ENCODE data around the gene CNTNAP2. TPM values are rescaled to one million over a fixed set of nuclear protein-coding genes. Genes with fewer than 3 reads are reported as not detected.

Gene CNTNAP2
- total RNA-seq, 4 donors from 2014 or later, result 0.42 TPM; not detected in 3

DNA sequence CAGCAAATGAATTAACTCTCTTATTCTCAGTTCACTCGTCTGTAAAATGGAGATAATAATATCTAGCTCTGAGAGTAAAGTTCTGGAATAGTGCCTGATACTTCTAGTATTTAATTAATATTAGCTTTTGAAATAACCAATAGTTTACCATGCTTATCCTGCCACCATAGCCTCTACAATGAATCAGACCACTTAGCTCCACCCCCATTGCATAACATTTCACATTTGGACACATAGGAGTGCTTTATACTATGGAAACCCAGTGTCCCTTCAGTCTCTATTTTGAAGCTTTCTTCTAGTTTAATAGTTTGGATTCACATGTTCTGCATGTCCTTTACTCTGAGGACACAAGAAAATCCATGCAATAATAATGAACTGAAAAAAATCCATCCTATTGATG is 2046.6 kb downstream of the CNTNAP2 start:
- DNase-seq (ENCODE audit: low spot score in 2 of 2), result no peak
- H3K36me3 ChIP-seq, result no peaks in the 10 kb centered on the region
- H3K27me3 ChIP-seq, result no peaks in the 10 kb centered on the region
- TF ChIP-seq EP300 (IDR thresholded peaks at IDR 0.05) (no peak), POLR2A (IDR thresholded peaks at IDR 0.05) (no peak)
- TF ChIP-seq, protein P1, sequence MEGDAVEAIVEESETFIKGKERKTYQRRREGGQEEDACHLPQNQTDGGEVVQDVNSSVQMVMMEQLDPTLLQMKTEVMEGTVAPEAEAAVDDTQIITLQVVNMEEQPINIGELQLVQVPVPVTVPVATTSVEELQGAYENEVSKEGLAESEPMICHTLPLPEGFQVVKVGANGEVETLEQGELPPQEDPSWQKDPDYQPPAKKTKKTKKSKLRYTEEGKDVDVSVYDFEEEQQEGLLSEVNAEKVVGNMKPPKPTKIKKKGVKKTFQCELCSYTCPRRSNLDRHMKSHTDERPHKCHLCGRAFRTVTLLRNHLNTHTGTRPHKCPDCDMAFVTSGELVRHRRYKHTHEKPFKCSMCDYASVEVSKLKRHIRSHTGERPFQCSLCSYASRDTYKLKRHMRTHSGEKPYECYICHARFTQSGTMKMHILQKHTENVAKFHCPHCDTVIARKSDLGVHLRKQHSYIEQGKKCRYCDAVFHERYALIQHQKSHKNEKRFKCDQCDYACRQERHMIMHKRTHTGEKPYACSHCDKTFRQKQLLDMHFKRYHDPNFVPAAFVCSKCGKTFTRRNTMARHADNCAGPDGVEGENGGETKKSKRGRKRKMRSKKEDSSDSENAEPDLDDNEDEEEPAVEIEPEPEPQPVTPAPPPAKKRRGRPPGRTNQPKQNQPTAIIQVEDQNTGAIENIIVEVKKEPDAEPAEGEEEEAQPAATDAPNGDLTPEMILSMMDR (IDR thresholded peaks at IDR 0.05), result no peak
- no peak overlapping the region for H3K27ac ChIP-seq
- H3K9me3 ChIP-seq, result no peaks in the 10 kb centered on the region
- no peak overlapping the region for H3K4me3 ChIP-seq
- no peaks in the 10 kb centered on the region for H3K4me1 ChIP-seq
- 52 to 79% methylated on average over 1 of the region's 1 CpG for WGBS, 2 donors

DNA sequence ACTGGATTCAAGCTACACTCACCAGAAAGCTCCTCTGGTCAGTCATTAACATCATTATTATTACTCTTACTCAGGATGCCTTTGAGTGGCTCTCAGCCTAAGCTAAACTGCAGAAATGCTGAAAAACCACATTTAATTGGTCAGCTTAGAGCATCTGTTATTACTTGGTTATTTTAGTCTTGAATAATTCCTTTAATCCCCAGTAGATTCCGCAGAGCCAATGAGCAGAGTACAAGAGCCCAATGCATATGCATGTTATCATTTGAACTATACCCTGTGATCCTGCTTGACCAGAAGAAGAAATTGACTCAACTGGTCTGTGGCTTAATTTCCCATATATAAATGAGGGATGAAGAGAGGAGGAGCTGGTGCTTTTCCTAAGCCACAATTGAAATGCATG is 2056.3 kb downstream of the CNTNAP2 start:
- no peak overlapping the region for H3K4me3 ChIP-seq
- WGBS, 2 donors, result 56 to 64% methylated on average over 1 of the region's 1 CpG
- no peaks in the 10 kb centered on the region for H3K9me3 ChIP-seq
- H3K27me3 ChIP-seq, result no peaks in the 10 kb centered on the region
- H3K4me1 ChIP-seq, result no peaks in the 10 kb centered on the region
- DNase-seq (ENCODE audit: low spot score in 2 of 2), result no peak
- TF ChIP-seq EP300 (IDR thresholded peaks at IDR 0.05) (no peak), POLR2A (IDR thresholded peaks at IDR 0.05) (no peak)
- TF ChIP-seq, protein P1 (IDR thresholded peaks at IDR 0.05), result no peak
- no peak overlapping the region for H3K27ac ChIP-seq
- H3K36me3 ChIP-seq, result no peaks in the 10 kb centered on the region

DNA sequence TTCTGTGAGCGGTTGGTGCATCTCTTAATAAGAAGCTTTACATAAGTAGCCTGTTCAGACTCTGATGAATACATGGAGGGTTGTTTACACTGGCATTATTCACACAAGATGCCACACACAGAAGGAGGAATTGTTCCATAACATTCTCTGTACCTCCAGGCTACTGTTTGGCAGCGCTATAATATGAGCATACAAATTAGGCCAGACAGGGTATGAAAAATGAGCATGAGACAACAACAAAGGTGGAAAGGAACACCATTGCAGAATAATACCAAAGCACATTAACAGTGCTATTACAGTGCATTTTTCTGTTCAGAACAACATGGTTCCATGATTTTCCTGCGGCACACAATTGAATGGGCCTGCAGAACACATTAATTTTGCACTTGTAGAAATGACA is 2056.8 kb downstream of the CNTNAP2 start:
- TF ChIP-seq, protein P1 (IDR thresholded peaks at IDR 0.05), result no peak
- TF ChIP-seq POLR2A (IDR thresholded peaks at IDR 0.05), result no peak
- TF ChIP-seq EP300 (IDR thresholded peaks at IDR 0.05), result no peak
- DNase-seq (ENCODE audit: low spot score in 2 of 2), result no peak

DNA sequence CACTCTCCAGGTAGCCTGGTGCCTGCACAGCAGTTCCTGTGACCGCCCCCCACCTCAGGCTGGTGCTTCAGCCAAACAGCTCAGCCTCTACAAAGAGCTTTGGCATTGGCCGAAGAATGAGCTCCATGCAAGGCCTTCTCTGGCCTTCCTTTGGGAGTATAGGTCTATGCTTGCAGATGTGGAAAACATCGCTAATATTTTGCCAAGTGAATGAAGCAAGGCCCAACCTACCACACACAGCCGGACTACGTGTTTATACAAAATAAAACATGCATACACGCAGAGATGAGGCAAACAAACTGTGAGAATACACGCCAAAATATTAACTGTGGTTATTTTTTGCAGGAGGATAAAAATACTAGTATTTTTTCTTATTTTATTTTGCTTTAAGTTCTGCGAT is 2057.8 kb downstream of the CNTNAP2 start:
- WGBS, 2 donors, result 66 to 76% methylated on average over 7 of the region's 8 CpGs
- Histone ChIP-seq H3K36me3 (no peaks in the 10 kb centered on the region), H3K4me1 (no peaks in the 10 kb centered on the region), H3K4me3 (no peak overlapping the region), H3K27ac (no peak overlapping the region), H3K27me3 (no peaks in the 10 kb centered on the region), H3K9me3 (no peaks in the 10 kb centered on the region)
- TF ChIP-seq POLR2A (IDR thresholded peaks at IDR 0.05) (no peak), EP300 (IDR thresholded peaks at IDR 0.05) (no peak)
- TF ChIP-seq, protein P1 (IDR thresholded peaks at IDR 0.05), result no peak
- DNase-seq (ENCODE audit: low spot score in 2 of 2), result no peak

More for the DNA sequence above, 2056.8 kb downstream of the CNTNAP2 start:
- Histone ChIP-seq H3K36me3 (no peaks in the 10 kb centered on the region), H3K4me3 (no peak overlapping the region), H3K4me1 (no peaks in the 10 kb centered on the region), H3K27ac (no peak overlapping the region), H3K27me3 (no peaks in the 10 kb centered on the region), H3K9me3 (no peaks in the 10 kb centered on the region)
- WGBS, 2 donors, result 55 to 56% methylated on average over 3 of the region's 3 CpGs

DNA sequence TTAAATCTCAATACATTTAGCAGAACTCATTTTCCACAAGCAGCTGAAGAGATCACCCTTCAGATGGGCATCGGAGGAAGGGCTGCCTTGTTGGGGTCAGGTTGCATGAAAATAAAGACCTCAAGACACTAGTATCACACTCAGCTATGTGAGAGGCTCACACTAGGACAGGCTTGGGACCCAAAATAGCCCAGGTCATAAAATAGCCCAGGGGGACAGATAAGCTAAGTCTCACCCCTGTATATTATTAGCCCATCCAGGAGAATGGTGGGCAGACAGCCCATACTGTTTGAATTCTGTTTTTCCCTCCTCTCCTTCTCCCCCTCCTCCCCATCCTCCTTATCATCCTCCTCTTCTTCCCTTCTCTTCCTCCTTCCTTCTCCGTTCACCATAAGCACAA is 2058.9 kb downstream of the CNTNAP2 start:
- Histone ChIP-seq H3K9me3 (no peaks in the 10 kb centered on the region), H3K4me3 (no peak overlapping the region), H3K27ac (no peak overlapping the region), H3K36me3 (no peaks in the 10 kb centered on the region), H3K4me1 (no peaks in the 10 kb centered on the region), H3K27me3 (no peaks in the 10 kb centered on the region)
- TF ChIP-seq POLR2A (IDR thresholded peaks at IDR 0.05) (no peak), EP300 (IDR thresholded peaks at IDR 0.05) (no peak)
- TF ChIP-seq, protein P1 (IDR thresholded peaks at IDR 0.05), result no peak
- 94 to 99% methylated on average over 2 of the region's 2 CpGs for WGBS, 2 donors
- DNase-seq (ENCODE audit: low spot score in 2 of 2), result no peak

Data from tibial nerve (tissue), 4 donors.